ENCODE results near the gene ICAM1. TPM values are rescaled to one million over a fixed set of nuclear protein-coding genes. Genes with fewer than 3 reads are reported as not detected.

Gene ICAM1
- total RNA-seq, 1 experiment from 2014 or later, result 2.3 TPM

DNA sequence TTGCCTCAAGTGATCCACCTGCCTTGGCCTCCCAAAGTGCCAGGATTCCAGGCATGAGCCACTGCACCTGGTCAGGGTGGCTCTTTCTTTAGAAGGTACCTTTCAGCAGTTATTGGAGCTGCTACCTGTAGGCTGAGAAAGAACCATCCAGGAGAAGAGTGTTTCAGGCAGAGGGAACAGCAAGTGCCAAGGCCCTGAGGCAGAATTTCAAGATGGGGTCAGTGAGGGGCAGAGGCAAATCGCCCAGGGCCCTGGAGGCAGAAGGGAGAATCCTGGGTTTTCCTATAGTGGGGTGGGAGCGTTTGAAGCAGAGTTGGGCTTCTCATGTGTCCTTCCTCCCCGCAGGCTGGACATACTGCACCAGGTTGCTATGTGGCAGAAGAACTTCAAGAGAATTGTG lies 16.7 kb upstream of the ICAM1 start:
- Histone ChIP-seq H3K79me1 (ENCODE audit: insufficient read depth, low read depth, low read length, poor library complexity, severe bottlenecking) (peaks cover 2% of the 10 kb centered on the region), H3K23ac (ENCODE audit: insufficient read length, low read depth, low read length) (no peak overlapping the region), H3K4ac (ENCODE audit: low read depth, low read length) (no peak overlapping the region), H3K4me1 (ENCODE audit: insufficient read depth, low read length) (no peaks in the 10 kb centered on the region; the same call in 1 of the 2 replicates), H2BK20ac (ENCODE audit: low read depth, low read length, poor library complexity, severe bottlenecking) (no peak overlapping the region), H3K4me2 (ENCODE audit: insufficient read depth, insufficient read length, low read length) (no peak overlapping the region), H3K27me3 (ENCODE audit: insufficient read depth, low read length) (no peaks in the 10 kb centered on the region), H3K9me3 (ENCODE audit: control insufficient read depth, low read depth, low read length) (no peaks in the 10 kb centered on the region), H3K18ac (ENCODE audit: insufficient read length, low read depth, low read length) (no peak overlapping the region), H3K14ac (ENCODE audit: insufficient read depth, low read length) (no peak overlapping the region), H2BK120ac (ENCODE audit: low read depth, low read length, poor library complexity, severe bottlenecking) (no peak overlapping the region), H2AFZ (ENCODE audit: low read length) (no peak overlapping the region), H3K56ac (ENCODE audit: insufficient read length, low read depth, low read length) (no peak overlapping the region), H4K20me1 (ENCODE audit: control insufficient read depth, insufficient read depth, insufficient read length) (peaks cover 4% of the 10 kb centered on the region), H4K8ac (replicated peaks; ENCODE audit: insufficient read length, low read depth, low read length) (no peak overlapping the region), H3K9ac (ENCODE audit: extremely low read depth, insufficient read length, low read length) (no peak overlapping the region), H4K5ac (ENCODE audit: insufficient read length, low read depth, low read length) (no peak overlapping the region), H2BK15ac (ENCODE audit: low read depth, low read length) (no peak overlapping the region), H2BK5ac (ENCODE audit: insufficient read length, low read length) (no peak overlapping the region), H2AK5ac (ENCODE audit: insufficient read length, low read length) (no peak overlapping the region), H3K27ac (ENCODE audit: insufficient read length, low read depth, low read length) (no peak overlapping the region), H3K23me2 (ENCODE audit: insufficient read length, low read depth, low read length, poor library complexity, severe bottlenecking) (peaks cover 4% of the 10 kb centered on the region), H3T11ph (ENCODE audit: low read length) (no peak overlapping the region), H2BK12ac (ENCODE audit: insufficient read length, low read depth, low read length) (no peak overlapping the region), H4K91ac (ENCODE audit: insufficient read length, low read depth, low read length) (no peak overlapping the region), H3K79me2 (ENCODE audit: insufficient read depth, low read length) (no peaks in the 10 kb centered on the region)
- Mint-ChIP-seq H3K4me3 (peak overlapping the region in 1 of 2 experiments; percentile 97; a peak in 2 of 5 replicates), H3K4me1 (peaks cover 5 to 9% of the 10 kb centered on the region in 2 experiments), H3K9me3 (no peaks in the 10 kb centered on the region), H3K36me3 (ENCODE audit: insufficient read depth in 1 of 3, low read depth in 3 of 3) (peaks cover 29 to 53% (median 49%) of the 10 kb centered on the region in 3 experiments; a peak in 6 of 7 replicates), H3K27ac (no peak overlapping the region), H3K27me3 (ENCODE audit: low read depth) (no peaks in the 10 kb centered on the region)
- TF ChIP-seq, protein P1, sequence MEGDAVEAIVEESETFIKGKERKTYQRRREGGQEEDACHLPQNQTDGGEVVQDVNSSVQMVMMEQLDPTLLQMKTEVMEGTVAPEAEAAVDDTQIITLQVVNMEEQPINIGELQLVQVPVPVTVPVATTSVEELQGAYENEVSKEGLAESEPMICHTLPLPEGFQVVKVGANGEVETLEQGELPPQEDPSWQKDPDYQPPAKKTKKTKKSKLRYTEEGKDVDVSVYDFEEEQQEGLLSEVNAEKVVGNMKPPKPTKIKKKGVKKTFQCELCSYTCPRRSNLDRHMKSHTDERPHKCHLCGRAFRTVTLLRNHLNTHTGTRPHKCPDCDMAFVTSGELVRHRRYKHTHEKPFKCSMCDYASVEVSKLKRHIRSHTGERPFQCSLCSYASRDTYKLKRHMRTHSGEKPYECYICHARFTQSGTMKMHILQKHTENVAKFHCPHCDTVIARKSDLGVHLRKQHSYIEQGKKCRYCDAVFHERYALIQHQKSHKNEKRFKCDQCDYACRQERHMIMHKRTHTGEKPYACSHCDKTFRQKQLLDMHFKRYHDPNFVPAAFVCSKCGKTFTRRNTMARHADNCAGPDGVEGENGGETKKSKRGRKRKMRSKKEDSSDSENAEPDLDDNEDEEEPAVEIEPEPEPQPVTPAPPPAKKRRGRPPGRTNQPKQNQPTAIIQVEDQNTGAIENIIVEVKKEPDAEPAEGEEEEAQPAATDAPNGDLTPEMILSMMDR (conservative IDR thresholded peaks at IDR 0.05), result no peak
- DNase-seq, result no peak
- WGBS (ENCODE audit: extremely low coverage, insufficient read length, low lambda C conversion rate), result no CpG with 5 or more reads among the region's 3 CpGs
